ENCODE data around the gene USP36. TPM values are rescaled to one million over a fixed set of nuclear protein-coding genes. Genes with fewer than 3 reads are reported as not detected.

Gene USP36
- total and polyA plus RNA-seq, 9 of the 15 experiments (the other 6 are each of a cell fraction or from before 2014, with no cell fraction given) = 6.4 to 72.8 (median 22.5) TPM

DNA sequence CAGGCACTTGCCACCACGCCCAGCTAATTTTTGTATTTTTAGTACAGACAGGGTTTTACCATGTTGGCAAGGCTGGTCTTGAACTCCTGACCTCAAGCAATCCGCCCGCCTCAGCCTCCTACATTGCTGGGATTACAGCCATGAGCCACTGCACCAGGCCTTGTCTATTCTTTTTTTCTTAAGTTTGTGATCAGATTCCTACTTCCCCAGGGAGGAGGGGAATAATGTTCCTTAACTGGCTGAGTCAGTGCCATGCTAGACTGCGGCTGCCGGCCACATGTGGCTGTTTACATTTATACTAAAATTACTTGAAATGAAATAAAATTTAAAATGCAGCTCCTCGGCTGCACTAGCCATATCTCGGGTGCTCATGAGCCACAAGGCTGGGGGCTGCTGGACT, 27.8 kb upstream of the USP36 start (continued):
- TF ChIP-seq, protein P1, sequence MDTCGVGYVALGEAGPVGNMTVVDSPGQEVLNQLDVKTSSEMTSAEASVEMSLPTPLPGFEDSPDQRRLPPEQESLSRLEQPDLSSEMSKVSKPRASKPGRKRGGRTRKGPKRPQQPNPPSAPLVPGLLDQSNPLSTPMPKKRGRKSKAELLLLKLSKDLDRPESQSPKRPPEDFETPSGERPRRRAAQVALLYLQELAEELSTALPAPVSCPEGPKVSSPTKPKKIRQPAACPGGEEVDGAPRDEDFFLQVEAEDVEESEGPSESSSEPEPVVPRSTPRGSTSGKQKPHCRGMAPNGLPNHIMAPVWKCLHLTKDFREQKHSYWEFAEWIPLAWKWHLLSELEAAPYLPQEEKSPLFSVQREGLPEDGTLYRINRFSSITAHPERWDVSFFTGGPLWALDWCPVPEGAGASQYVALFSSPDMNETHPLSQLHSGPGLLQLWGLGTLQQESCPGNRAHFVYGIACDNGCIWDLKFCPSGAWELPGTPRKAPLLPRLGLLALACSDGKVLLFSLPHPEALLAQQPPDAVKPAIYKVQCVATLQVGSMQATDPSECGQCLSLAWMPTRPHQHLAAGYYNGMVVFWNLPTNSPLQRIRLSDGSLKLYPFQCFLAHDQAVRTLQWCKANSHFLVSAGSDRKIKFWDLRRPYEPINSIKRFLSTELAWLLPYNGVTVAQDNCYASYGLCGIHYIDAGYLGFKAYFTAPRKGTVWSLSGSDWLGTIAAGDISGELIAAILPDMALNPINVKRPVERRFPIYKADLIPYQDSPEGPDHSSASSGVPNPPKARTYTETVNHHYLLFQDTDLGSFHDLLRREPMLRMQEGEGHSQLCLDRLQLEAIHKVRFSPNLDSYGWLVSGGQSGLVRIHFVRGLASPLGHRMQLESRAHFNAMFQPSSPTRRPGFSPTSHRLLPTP (IDR thresholded peaks at IDR 0.05; ENCODE audit: borderline replicate concordance, extremely low read depth, insufficient read length) = no peak
- TF ChIP-seq ZNF133 (CRISPR knock-in tag; IDR thresholded peaks at IDR 0.05) = no peak
- TF ChIP-seq, protein P2, sequence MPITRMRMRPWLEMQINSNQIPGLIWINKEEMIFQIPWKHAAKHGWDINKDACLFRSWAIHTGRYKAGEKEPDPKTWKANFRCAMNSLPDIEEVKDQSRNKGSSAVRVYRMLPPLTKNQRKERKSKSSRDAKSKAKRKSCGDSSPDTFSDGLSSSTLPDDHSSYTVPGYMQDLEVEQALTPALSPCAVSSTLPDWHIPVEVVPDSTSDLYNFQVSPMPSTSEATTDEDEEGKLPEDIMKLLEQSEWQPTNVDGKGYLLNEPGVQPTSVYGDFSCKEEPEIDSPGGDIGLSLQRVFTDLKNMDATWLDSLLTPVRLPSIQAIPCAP (CRISPR knock-in tag; IDR thresholded peaks at IDR 0.05; ENCODE audit: borderline replicate concordance) = no peak
- TF ChIP-seq ZNF778 (CRISPR knock-in tag; IDR thresholded peaks at IDR 0.05) = no peak
- TF ChIP-seq NELFE (IDR thresholded peaks at IDR 0.05; ENCODE audit: insufficient read depth, insufficient read length) = no peak
- no peak for TF ChIP-seq SMAD1 (IDR thresholded peaks at IDR 0.05; ENCODE audit: low read depth, low read length, partially characterized antibody)
- TF ChIP-seq POLR2G (IDR thresholded peaks at IDR 0.05; ENCODE audit: low read depth, low read length) = no peak
- no peak for TF ChIP-seq KDM2B (CRISPR knock-in tag; IDR thresholded peaks at IDR 0.05)
- TF ChIP-seq, protein P3, sequence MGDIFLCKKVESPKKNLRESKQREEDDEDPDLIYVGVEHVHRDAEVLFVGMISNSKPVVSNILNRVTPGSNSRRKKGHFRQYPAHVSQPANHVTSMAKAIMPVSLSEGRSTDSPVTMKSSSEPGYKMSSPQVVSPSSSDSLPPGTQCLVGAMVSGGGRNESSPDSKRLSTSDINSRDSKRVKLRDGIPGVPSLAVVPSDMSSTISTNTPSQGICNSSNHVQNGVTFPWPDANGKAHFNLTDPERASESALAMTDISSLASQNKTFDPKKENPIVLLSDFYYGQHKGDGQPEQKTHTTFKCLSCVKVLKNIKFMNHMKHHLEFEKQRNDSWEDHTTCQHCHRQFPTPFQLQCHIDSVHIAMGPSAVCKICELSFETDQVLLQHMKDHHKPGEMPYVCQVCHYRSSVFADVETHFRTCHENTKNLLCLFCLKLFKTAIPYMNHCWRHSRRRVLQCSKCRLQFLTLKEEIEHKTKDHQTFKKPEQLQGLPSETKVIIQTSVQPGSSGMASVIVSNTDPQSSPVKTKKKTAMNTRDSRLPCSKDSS (IDR thresholded peaks at IDR 0.05; ENCODE audit: low read depth, partially characterized antibody) = no peak
- no peak for TF ChIP-seq SRSF1 (IDR thresholded peaks at IDR 0.05; ENCODE audit: low read depth, low read length)
- TF ChIP-seq ERF (CRISPR knock-in tag; IDR thresholded peaks at IDR 0.05) = no peak
- no peak for TF ChIP-seq LARP7 (IDR thresholded peaks at IDR 0.05)
- TF ChIP-seq, protein P4, sequence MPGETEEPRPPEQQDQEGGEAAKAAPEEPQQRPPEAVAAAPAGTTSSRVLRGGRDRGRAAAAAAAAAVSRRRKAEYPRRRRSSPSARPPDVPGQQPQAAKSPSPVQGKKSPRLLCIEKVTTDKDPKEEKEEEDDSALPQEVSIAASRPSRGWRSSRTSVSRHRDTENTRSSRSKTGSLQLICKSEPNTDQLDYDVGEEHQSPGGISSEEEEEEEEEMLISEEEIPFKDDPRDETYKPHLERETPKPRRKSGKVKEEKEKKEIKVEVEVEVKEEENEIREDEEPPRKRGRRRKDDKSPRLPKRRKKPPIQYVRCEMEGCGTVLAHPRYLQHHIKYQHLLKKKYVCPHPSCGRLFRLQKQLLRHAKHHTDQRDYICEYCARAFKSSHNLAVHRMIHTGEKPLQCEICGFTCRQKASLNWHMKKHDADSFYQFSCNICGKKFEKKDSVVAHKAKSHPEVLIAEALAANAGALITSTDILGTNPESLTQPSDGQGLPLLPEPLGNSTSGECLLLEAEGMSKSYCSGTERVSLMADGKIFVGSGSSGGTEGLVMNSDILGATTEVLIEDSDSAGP (CRISPR knock-in tag; IDR thresholded peaks at IDR 0.05) = no peak
- TF ChIP-seq, protein P5, sequence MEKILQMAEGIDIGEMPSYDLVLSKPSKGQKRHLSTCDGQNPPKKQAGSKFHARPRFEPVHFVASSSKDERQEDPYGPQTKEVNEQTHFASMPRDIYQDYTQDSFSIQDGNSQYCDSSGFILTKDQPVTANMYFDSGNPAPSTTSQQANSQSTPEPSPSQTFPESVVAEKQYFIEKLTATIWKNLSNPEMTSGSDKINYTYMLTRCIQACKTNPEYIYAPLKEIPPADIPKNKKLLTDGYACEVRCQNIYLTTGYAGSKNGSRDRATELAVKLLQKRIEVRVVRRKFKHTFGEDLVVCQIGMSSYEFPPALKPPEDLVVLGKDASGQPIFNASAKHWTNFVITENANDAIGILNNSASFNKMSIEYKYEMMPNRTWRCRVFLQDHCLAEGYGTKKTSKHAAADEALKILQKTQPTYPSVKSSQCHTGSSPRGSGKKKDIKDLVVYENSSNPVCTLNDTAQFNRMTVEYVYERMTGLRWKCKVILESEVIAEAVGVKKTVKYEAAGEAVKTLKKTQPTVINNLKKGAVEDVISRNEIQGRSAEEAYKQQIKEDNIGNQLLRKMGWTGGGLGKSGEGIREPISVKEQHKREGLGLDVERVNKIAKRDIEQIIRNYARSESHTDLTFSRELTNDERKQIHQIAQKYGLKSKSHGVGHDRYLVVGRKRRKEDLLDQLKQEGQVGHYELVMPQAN (IDR thresholded peaks at IDR 0.05; ENCODE audit: borderline replicate concordance) = no peak
- TF ChIP-seq, protein P6, sequence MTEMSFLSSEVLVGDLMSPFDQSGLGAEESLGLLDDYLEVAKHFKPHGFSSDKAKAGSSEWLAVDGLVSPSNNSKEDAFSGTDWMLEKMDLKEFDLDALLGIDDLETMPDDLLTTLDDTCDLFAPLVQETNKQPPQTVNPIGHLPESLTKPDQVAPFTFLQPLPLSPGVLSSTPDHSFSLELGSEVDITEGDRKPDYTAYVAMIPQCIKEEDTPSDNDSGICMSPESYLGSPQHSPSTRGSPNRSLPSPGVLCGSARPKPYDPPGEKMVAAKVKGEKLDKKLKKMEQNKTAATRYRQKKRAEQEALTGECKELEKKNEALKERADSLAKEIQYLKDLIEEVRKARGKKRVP (CRISPR knock-in tag; IDR thresholded peaks at IDR 0.05) = no peak

Data from K562 (cell line).